IPS-11a (cell line): ENCODE data around the gene FMN1.

Experiments
- H3K4me3 ChIP-seq: one replicate; pipeline ENCODE4 v1.5.1; 2013; ENCODE audit warnings: low read depth, low read length, control low read depth

Gene FMN1

GRCh38 chr15:32794973-32795372 lies 399.5 kb downstream of the FMN1 start:
- H3K4me3 ChIP-seq, result no peak overlapping the region

- no peak overlapping the region for H3K4me3 ChIP-seq
These were observed 402.1 kb downstream of the FMN1 start for GRCh38 chr15:32792436-32792835.

GRCh38 chr15:32790352-32790999 lies 404.0 kb downstream of the FMN1 start:
- no peak overlapping the region for H3K4me3 ChIP-seq

GRCh38 chr15:32787949-32788348 lies 406.6 kb downstream of the FMN1 start:
- H3K4me3 ChIP-seq, result no peak overlapping the region

GRCh38 chr15:32786906-32787305 lies 407.6 kb downstream of the FMN1 start:
- H3K4me3 ChIP-seq, result no peak overlapping the region

GRCh38 chr15:32784581-32784980 lies 409.9 kb downstream of the FMN1 start:
- no peak overlapping the region for H3K4me3 ChIP-seq

DNA sequence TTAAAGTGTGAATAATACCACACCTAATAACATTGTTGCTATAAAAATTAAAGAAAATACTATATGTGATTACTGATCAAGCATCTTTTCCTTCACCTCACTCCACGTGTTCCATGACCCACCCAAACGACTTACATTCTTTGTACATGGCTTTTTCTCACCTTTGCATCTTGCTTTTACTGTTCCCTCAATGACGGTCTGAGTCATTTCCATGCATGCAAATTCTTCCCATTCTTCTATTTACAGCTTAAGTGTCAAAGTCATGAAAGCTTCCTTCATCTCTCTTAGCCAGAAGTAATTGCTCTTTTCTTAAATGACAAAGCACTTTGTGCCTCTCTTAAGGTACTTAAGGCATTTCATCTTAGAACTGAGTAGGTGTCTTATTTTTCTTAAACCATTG lies 412.7 kb downstream of the FMN1 start:
- no peak overlapping the region for H3K4me3 ChIP-seq

GRCh38 chr15:32778391-32779176 lies 415.9 kb downstream of the FMN1 start:
- no peak overlapping the region for H3K4me3 ChIP-seq

GRCh38 chr15:32775103-32775502 lies 419.4 kb downstream of the FMN1 start:
- no peak overlapping the region for H3K4me3 ChIP-seq

- H3K4me3 ChIP-seq, result no peak overlapping the region
These were observed 420.5 kb downstream of the FMN1 start for GRCh38 chr15:32774022-32774421.

GRCh38 chr15:32767236-32767635 lies 427.3 kb downstream of the FMN1 start:
- no peak overlapping the region for H3K4me3 ChIP-seq

- no peak overlapping the region for H3K4me3 ChIP-seq
These were observed 428.4 kb downstream of the FMN1 start for GRCh38 chr15:32766101-32766500.

GRCh38 chr15:32765236-32765635 lies 429.3 kb downstream of the FMN1 start:
- H3K4me3 ChIP-seq, result no peak overlapping the region

DNA sequence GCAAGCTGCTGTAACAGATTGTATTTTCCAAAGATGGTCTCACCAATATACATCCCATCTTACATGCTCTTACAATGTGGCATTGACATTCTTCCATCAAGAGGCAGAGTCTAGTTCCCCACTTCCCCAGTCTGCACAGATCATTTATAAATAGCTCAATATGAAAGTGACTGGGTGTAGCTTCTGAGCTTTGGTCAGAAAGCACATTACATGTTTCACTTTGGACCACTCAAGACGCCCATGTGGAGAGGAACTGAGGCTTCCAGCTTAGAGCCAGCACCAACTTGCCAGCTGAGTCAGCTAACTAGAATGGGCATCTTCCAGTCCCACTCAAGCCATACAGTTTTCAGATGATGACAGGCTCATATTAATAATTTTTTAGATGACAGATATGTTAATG lies 431.2 kb downstream of the FMN1 start:
- H3K4me3 ChIP-seq, result no peak overlapping the region

GRCh38 chr15:32757426-32757825 lies 437.1 kb downstream of the FMN1 start:
- no peak overlapping the region for H3K4me3 ChIP-seq

- H3K4me3 ChIP-seq, result no peak overlapping the region
These were observed 443.5 kb downstream of the FMN1 start for GRCh38 chr15:32750979-32751378.

GRCh38 chr15:32747921-32748342 lies 446.6 kb downstream of the FMN1 start:
- H3K4me3 ChIP-seq, result no peak overlapping the region

DNA sequence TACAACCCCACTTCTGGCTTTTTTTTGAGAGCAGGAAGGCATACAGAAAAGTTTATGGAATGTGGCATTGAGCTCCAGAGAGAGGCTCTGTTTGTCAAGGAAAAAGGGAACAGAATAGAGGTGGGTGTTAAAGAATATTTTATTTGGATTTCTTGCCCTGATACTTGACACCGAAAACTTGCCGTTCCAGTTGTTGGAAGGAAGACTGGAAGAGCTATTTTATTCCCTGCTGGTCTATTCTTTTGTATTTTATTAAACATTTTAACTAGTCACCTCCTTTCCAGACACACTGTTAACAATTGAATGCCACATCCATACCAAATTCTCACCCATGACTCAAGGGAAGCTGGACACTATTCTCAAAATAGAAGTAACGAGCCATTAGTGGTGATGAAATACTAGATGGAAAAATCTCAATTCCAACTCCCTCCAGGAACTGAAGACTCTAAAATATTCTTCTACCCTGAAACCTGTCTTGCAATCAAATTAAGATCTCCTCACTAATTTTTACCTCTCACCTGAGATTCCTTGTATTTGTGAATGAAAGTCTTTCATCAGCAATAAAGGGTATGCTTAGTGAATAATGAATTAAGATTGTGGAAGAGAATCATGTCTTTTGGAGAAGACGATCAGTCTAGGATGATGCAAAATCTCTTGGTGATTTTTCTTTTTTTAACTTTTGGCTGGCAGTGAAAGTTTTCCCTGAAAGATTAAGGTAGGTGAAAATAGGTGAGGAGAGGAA lies 448.2 kb downstream of the FMN1 start:
- H3K4me3 ChIP-seq, result no peak overlapping the region

DNA sequence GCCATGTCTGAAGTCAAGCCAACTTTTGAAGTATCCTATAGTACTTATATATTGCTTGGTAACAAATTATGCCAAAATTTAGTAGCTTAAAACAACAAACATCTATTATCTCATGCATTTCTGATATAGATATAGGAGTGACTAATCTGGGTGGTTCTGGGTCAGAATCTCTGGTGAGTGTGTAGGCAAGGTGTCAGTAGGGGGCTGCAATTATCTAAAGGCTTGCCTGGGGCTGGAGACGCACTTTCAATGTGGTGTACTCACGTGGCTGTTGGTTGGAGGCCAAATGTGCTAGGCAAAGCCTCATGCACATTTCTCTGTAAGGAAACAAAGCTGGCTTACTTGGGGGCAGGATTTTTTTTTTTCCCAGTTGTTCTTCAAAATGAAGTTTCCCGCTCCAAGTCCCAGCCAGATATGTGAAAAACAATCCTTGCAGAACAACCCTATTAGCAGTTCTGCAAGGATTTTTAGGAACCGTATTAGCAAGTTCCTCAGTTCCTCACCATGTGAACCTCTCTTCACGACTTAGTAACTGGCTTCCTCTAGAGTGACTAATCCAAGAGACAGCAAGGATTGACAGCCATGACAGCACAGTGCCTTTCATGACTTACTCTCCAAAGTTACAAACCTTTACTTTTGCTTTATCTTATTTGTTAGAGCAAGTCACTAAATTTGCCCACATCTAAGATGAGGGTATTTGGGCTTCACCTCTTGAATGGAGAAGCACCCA lies 450.9 kb downstream of the FMN1 start:
- H3K4me3 ChIP-seq, result no peak overlapping the region

DNA sequence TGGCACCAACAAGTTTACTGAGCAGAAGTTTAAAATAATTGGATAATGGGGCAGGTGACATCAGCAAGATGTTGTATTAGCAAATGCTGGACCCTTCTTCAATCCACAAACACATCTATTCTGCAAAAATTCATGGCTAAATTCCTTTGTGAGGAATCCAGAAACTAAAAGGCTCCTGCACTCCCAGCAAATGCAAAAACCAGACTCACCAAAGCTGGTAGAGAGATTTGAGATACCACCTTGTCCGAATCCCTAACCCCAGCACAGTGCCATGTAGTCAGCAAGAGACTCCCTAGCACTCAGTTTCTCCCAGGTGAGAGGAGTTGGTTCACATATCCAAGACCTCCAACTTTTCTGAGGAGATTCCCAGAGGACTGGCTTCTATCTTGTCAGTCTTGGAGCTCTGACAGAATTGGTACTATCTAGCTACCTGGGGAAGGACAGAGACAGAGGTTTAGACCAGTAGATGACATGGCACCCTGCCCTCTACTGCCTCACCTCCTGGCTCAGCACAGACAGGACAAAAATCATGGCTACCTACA lies 454.9 kb downstream of the FMN1 start:
- H3K4me3 ChIP-seq, result no peak overlapping the region

GRCh38 chr15:32738666-32739065 lies 455.8 kb downstream of the FMN1 start:
- no peak overlapping the region for H3K4me3 ChIP-seq
